SK-N-SH (cell line): ENCODE data around the gene PLEKHF1. TPM values are rescaled to one million over a fixed set of nuclear protein-coding genes. Genes with fewer than 3 reads are reported as not detected.

Experiments
- CTCF ChIA-PET: fragments of 300-600, 350-600 bp; formaldehyde crosslinking; extraction: SDS; loops from one replicate; lab custom pipeline; 2021; lab: Yijun Ruan, JAX
- POLR2A ChIA-PET: fragments of 350-600 bp; sonication (Branson Sonifier 250); formaldehyde crosslinking; extraction: SDS; loops from one replicate; lab custom pipeline; 2020; ENCODE audit warnings: antibody characterized with exemption, inconsistent platforms; lab: Yijun Ruan, JAX
- DNase-seq: peaks from one replicate; pipeline ENCODE4 v3.0.0; 2012
- H2AFZ ChIP-seq: fragments of 200-600 bp; sonication (generic); 2 replicates; pipeline ENCODE4 v1.8.1; 2016; ENCODE audit warnings: antibody characterized with exemption, mild to moderate bottlenecking, low read depth
- H3F3A ChIP-seq: fragments of 200-600 bp; sonication (generic); replicated peaks from 2 replicates; pipeline ENCODE3; 2016; ENCODE audit warnings: antibody characterized with exemption, mild to moderate bottlenecking; ENCODE audit not compliant: insufficient read depth
- H3K27ac ChIP-seq, 2 experiments: fragments of 200-500 bp in 1 of 2; fragments of 200-600 bp in 1 of 2; sonication (Bioruptor generic) in 1 of 2; sonication (generic), shearing (Covaris generic) in 1 of 2; 2 replicates each; pipeline versions ENCODE4 v1.5.1 to v1.6.1; 2014 to 2016; ENCODE audit warnings: low read depth in 2 of 2, inconsistent platforms in 1 of 2, low read length in 1 of 2, mild to moderate bottlenecking in 1 of 2, mixed read lengths in 1 of 2
- H3K27me3 ChIP-seq: fragments of 200-600 bp; sonication (generic), shearing (Covaris generic); 2 replicates; pipeline ENCODE4 v1.6.1; 2016; ENCODE audit warnings: mixed run types; ENCODE audit not compliant: insufficient read depth
- H3K36me3 ChIP-seq, 2 experiments: fragments of 200-500 bp in 1 of 2; fragments of 200-600 bp in 1 of 2; sonication (Bioruptor generic) in 1 of 2; sonication (generic) in 1 of 2; replicated peaks in 1 of 2; 2 replicates each; pipeline versions ENCODE3 to v1.5.1; 2014 to 2016; ENCODE audit warnings: low read length in 1 of 2, mild to moderate bottlenecking in 1 of 2; ENCODE audit not compliant: insufficient read depth in 2 of 2, control insufficient read depth in 1 of 2
- H3K4me1 ChIP-seq, 2 experiments: fragments of 200-500 bp in 1 of 2; fragments of 200-600 bp in 1 of 2; sonication (Bioruptor generic) in 1 of 2; sonication (generic), shearing (Covaris generic) in 1 of 2; 2 replicates each; pipeline versions ENCODE4 v1.5.1 to v1.6.1; 2014 to 2016; ENCODE audit warnings: low read depth in 1 of 2, low read length in 1 of 2, mixed run types in 1 of 2; ENCODE audit not compliant: insufficient read depth in 2 of 2, control insufficient read depth in 1 of 2
- H3K4me2 ChIP-seq: fragments of 200-600 bp; sonication (generic), shearing (Covaris generic); 2 replicates; pipeline ENCODE4 v1.6.1; 2017; ENCODE audit warnings: mixed run types
- H3K4me3 ChIP-seq, 2 experiments: fragments of 200-500 bp in 1 of 2; fragments of 200-600 bp in 1 of 2; sonication (Bioruptor generic) in 1 of 2; sonication (generic), shearing (Covaris generic) in 1 of 2; 2 replicates each; pipeline versions ENCODE4 v1.5.1 to v1.8.1; 2014 to 2016; ENCODE audit warnings: low read depth in 2 of 2, inconsistent platforms in 1 of 2, low read length in 1 of 2, mild to moderate bottlenecking in 1 of 2, mixed read lengths in 1 of 2, moderate library complexity in 1 of 2
- H3K79me2 ChIP-seq: fragments of 200-600 bp; sonication (generic); 2 replicates; pipeline ENCODE4 v1.8.1; 2017; ENCODE audit warnings: mild to moderate bottlenecking; ENCODE audit not compliant: insufficient read depth
- H3K9ac ChIP-seq: fragments of 200-600 bp; sonication (generic); 2 replicates; pipeline ENCODE4 v1.6.1; 2017; ENCODE audit warnings: mixed run types
- H3K9me2 ChIP-seq: fragments of 200-600 bp; sonication (generic); 2 replicates; pipeline ENCODE4 v1.6.1; 2017; ENCODE audit warnings: mixed run types
- H3K9me3 ChIP-seq: fragments of 200-600 bp; sonication (generic); 2 replicates; pipeline ENCODE4 v1.6.1; 2017; ENCODE audit warnings: mixed run types, mild to moderate bottlenecking, moderate library complexity
- H4K20me1 ChIP-seq: fragments of 200-600 bp; sonication (generic); 2 replicates; pipeline ENCODE4 v1.6.1; 2017; ENCODE audit warnings: mild to moderate bottlenecking, mixed run types; ENCODE audit not compliant: insufficient read depth
- CTCF ChIP-seq: fragments of 200-600 bp; sonication (generic); IDR thresholded peaks from 2 replicates; pipeline ENCODE4 v1.6.1; 2017; ENCODE audit warnings: antibody characterized with exemption, mild to moderate bottlenecking, moderate library complexity
- ELF1 ChIP-seq: IDR thresholded peaks from 2 replicates; pipeline ENCODE4 v1.4.0; 2012
- EP300 ChIP-seq, 2 experiments: IDR thresholded peaks; 2 replicates each; pipeline versions ENCODE4 v1.4.0 to v1.6.1; 2012; ENCODE audit warnings: borderline replicate concordance in 1 of 2, low read depth in 1 of 2, low read length in 1 of 2
- FOXJ3 ChIP-seq: sonication (generic); formaldehyde crosslinking; IDR thresholded peaks from 2 replicates; pipeline ENCODE4 v1.5.1; 2020; ENCODE audit warnings: mild to moderate bottlenecking, missing genetic modification reagents
- GATA2 ChIP-seq: sonication (generic); formaldehyde crosslinking; IDR thresholded peaks from 2 replicates; pipeline ENCODE4 v1.5.0; 2020; ENCODE audit warnings: mild to moderate bottlenecking, missing genetic modification reagents
- JUND ChIP-seq: IDR thresholded peaks from 2 replicates; pipeline ENCODE4 v1.4.0; 2012
- MAX ChIP-seq: IDR thresholded peaks from 2 replicates; pipeline ENCODE4 v1.4.0; 2012; ENCODE audit warnings: low read depth
- MEF2A ChIP-seq: IDR thresholded peaks from 2 replicates; pipeline ENCODE4 v1.4.0; 2012; ENCODE audit warnings: low read depth, borderline replicate concordance
- NRF1 ChIP-seq: IDR thresholded peaks from 2 replicates; pipeline ENCODE4 v1.6.1; 2012; ENCODE audit warnings: low read depth, mild to moderate bottlenecking, low read length
- PBX3 ChIP-seq: IDR thresholded peaks from 2 replicates; pipeline ENCODE4; 2012
- POLR2AphosphoS5 ChIP-seq: IDR thresholded peaks from 2 replicates; pipeline ENCODE4 v1.6.1; 2012; ENCODE audit warnings: low read depth, low read length
- RAD21 ChIP-seq: IDR thresholded peaks from 2 replicates; pipeline ENCODE4 v1.6.1; 2012; ENCODE audit warnings: mild to moderate bottlenecking, low read length
- REST ChIP-seq: IDR thresholded peaks from 2 replicates; pipeline ENCODE4 v1.6.1; 2012; ENCODE audit warnings: mild to moderate bottlenecking, low read depth, low read length, moderate library complexity
- RFX5 ChIP-seq: IDR thresholded peaks from 2 replicates; pipeline ENCODE4 v1.6.1; 2012; ENCODE audit warnings: mild to moderate bottlenecking, improper control_type of control experiment, low read length
- SMC3 ChIP-seq: IDR thresholded peaks from 2 replicates; pipeline ENCODE4 v1.6.1; 2012; ENCODE audit warnings: low read depth, low read length, improper control_type of control experiment
- TEAD4 ChIP-seq: IDR thresholded peaks from 2 replicates; pipeline ENCODE4 v1.4.0; 2012; ENCODE audit warnings: mild to moderate bottlenecking, borderline replicate concordance; ENCODE audit not compliant: insufficient read depth
- USF2 ChIP-seq: fragments of 150-350 bp; IDR thresholded peaks from 2 replicates; pipeline ENCODE4 v1.6.1; 2017; ENCODE audit warnings: antibody characterized with exemption, low read length, low read depth, borderline replicate concordance
- WGBS: methylation state at CpG from one replicate; pipeline ENCODE4 v1.1.6; 2017; ENCODE audit warnings: low lambda C conversion rate; 5-methylcytosine and 5-hydroxymethylcytosine counted together
- polyA plus RNA-seq, 3 experiments: library from polyadenylated mRNA; depleted of rRNA; stranded (reverse); fragments of >200 nt; gene quantifications; 2 replicates each; pipeline ENCODE4 v1.2.3, GENCODE V29; 2012

PLEKHF1 gene
- polyA plus RNA-seq, 1 of the 3 experiments (the other 2 are of a cell fraction) = 3.9 TPM

- CTCF ChIA-PET = interaction anchor here (1.0 to 2.5 kb wide), 2 partner anchors 77 to 99 kb away, joined by 6 to 9 read pairs; no protein-coding TSS in a partner anchor
- no peak overlapping the region for H3K4me2 ChIP-seq
- no peak overlapping the region for H2AFZ ChIP-seq
- no peaks in the 10 kb centered on the region for H3K9me3 ChIP-seq
- peaks cover 1 to 32% of the 10 kb centered on the region in 2 experiments for H3K36me3 ChIP-seq
- H3K79me2 ChIP-seq = no peaks in the 10 kb centered on the region
- H3K27me3 ChIP-seq = no peaks in the 10 kb centered on the region; the same call in 1 of the 2 replicates
- DNase-seq = no peak
- no peaks in the 10 kb centered on the region for H3F3A ChIP-seq
- H3K27ac ChIP-seq = no peak overlapping the region
- H4K20me1 ChIP-seq = no peaks in the 10 kb centered on the region
- H3K4me1 ChIP-seq = no peaks in the 10 kb centered on the region
- H3K9ac ChIP-seq = no peak overlapping the region
- WGBS = 53% methylated on average over 15 of the region's 16 CpGs
- H3K9me2 ChIP-seq = no peaks in the 10 kb centered on the region
- TF ChIP-seq GATA2 (CRISPR knock-in tag) (no peak), EP300 (IDR thresholded peaks at IDR 0.05; ENCODE audit: borderline replicate concordance in 1 of 2, low read depth in 1 of 2, low read length in 1 of 2) (no peak), SMC3 (no peak), MEF2A (no peak), POLR2AphosphoS5 (no peak), USF2 (no peak), PBX3 (no peak)
- H3K4me3 ChIP-seq = no peak overlapping the region
- POLR2A ChIA-PET = no interaction called here
Observed at GRCh38 chr19:29617366-29618266, 47.6 kb upstream of the PLEKHF1 start.

- Histone ChIP-seq H3K4me1 (no peaks in the 10 kb centered on the region), H3F3A (no peaks in the 10 kb centered on the region), H2AFZ (no peak overlapping the region), H3K9me2 (no peaks in the 10 kb centered on the region), H3K79me2 (no peaks in the 10 kb centered on the region), H3K4me3 (no peak overlapping the region), H3K4me2 (no peak overlapping the region), H3K27ac (no peak overlapping the region), H3K27me3 (no peaks in the 10 kb centered on the region; the same call in 1 of the 2 replicates), H3K9me3 (no peaks in the 10 kb centered on the region), H3K36me3 (peaks cover 0 to 23% of the 10 kb centered on the region in 2 experiments), H3K9ac (no peak overlapping the region), H4K20me1 (no peaks in the 10 kb centered on the region)
- ChIA-PET CTCF (interaction anchor here (2.1 to 2.6 kb wide), 3 partner anchors 8 to 98 kb away, joined by 9 to 25 read pairs (median 9); no protein-coding TSS in a partner anchor), POLR2A (interaction anchor here (1.1 kb wide), 1 partner anchor 12 kb away, joined by 3 read pairs; the partner anchor contains the start of gene POP4)
- WGBS = 40% methylated on average over 5 of the region's 7 CpGs
- TF ChIP-seq RAD21 (no peak), POLR2AphosphoS5 (no peak), MEF2A (no peak), FOXJ3 (CRISPR knock-in tag) (no peak), CTCF (no peak), RFX5 (no peak), REST (no peak), JUND (no peak), ELF1 (no peak), GATA2 (CRISPR knock-in tag) (no peak), EP300 (IDR thresholded peaks at IDR 0.05; ENCODE audit: borderline replicate concordance in 1 of 2, low read depth in 1 of 2, low read length in 1 of 2) (no peak), MAX (no peak), TEAD4 (no peak), SMC3 (no peak), NRF1 (no peak)
- DNase-seq = no peak
Observed at GRCh38 chr19:29618434-29618833, 46.8 kb upstream of the PLEKHF1 start.
